ENCODE measurements around the gene IGFL2. TPM values are rescaled to one million over a fixed set of nuclear protein-coding genes. Genes with fewer than 3 reads are reported as not detected.
"Not testable (repeated sequence)": the region's sequence is repeated elsewhere in the genome, so short reads cannot be mapped to it uniquely, and the experiment has no call there.

The IGFL2 gene
- total RNA-seq, 1 donor from 2014 or later, result 0.23 TPM

DNA sequence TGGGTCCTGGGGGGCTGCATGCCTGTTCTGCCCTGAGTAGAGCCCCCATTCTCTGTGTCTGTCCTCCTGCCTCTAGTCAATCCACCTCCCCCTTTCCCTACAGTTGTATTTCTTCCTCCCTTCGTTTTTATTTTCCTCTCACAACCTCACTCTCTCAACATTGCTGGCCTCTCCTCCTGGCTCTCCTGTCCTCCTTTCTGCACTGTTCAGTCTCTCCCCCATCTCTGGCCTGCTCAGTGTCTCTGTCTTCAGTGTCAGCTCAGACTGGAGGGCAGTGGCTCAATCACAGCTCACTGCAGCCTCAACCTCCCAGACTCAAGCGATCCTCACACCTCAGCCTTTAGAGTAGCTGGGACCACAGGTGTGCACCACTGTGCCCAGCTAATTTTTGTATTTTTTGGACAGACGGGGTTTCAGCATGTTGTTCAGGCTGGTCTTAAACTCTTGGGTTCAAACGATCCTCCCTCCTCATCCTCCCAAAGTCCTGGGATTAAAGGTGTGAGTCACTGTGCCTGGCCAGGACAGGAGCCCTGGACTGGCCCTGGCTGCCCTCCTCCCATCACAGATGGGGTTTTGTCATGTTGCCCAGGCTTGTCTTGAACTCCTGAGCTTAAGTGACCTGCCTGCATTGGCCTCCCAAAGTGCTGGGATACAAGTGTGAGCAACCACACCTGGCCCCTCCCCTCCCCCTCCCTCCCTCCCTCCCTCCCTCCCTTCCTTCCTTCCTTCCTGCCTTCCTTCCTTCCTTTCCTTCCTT is 49.5 kb downstream of the IGFL2 start:
- intact Hi-C loops (cut with micrococcal nuclease), result no loop called here
- Mint-ChIP-seq H3K27ac (no peak overlapping the region), H3K27me3 (ENCODE audit: insufficient read depth) (peaks cover 17% of the 10 kb centered on the region), H3K4me1 (ENCODE audit: low read depth) (no peaks in the 10 kb centered on the region), H3K36me3 (ENCODE audit: low read depth) (no peaks in the 10 kb centered on the region), H3K9me3 (no peaks in the 10 kb centered on the region), H3K4me3 (no peak overlapping the region)
- no peak for DNase-seq (ENCODE audit: low spot score)

DNA sequence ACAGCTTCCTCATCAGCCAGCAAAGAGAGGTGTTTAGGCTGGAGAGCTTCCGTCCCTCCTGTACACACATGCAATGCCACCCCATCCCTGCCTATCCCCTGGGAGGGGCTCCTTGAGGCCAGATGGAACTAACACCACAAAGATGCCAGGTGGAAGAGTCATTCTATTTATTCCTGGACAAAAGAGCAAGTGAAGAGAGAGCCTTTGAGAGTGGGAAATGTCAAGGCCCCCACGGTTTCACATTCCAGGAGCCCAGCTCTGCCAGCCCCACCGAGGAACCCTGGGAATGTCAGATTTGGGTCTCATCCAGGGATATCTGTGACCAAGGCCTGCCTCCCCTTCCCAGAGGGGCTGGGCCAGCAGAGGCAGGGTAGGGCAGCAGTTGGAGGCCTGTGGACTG is 50.7 kb downstream of the IGFL2 start:
- intact Hi-C loops (cut with micrococcal nuclease), result no loop called here
- H3K36me3 Mint-ChIP-seq (ENCODE audit: low read depth), result no peaks in the 10 kb centered on the region
- no peak overlapping the region for H3K4me3 Mint-ChIP-seq
- H3K27me3 Mint-ChIP-seq (ENCODE audit: insufficient read depth), result peaks cover 17% of the 10 kb centered on the region
- no peaks in the 10 kb centered on the region for H3K4me1 Mint-ChIP-seq (ENCODE audit: low read depth)
- no peak for DNase-seq (ENCODE audit: low spot score)
- no peak overlapping the region for H3K27ac Mint-ChIP-seq
- H3K9me3 Mint-ChIP-seq, result no peaks in the 10 kb centered on the region

DNA sequence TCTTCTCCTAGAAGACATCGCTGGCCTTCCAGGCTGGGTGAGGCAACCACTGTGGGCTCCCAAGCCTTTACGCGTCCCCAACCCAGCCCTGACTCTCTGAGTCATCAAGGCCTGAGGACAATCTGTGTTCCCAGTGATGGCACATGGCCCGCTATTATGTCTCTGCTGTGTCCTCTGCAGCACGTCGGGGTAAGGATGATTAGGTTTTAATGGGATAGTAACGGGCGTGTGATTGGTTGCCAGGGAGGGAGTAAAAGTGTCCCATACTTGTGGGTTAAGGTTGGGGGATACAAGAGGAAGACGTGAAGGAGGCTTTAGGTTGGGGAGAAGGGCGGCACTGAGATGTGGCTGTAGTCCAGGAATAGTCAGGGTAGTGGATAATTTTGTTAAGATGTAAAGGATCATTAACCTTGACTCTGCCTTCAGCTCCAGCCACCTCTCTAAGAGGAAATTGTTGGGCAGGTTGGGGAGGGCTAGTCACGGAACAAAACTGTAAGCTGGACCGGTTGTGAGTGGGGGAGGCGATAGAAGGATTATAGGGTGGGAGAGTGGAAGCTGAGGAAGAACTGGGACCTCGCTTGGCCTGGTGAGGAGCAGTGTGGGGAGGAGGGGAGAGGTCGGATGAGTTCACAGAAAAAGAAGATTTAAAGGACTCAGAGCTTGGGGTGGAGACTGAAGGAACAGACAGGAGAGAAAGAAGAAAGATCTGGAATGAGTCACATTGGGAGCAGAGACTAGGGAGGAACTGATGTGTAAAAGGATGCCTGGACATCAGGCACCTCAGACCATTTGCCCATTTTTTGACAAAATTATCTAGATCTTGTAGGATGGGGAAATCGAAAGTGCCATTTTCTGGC is 53.6 kb downstream of the IGFL2 start:
- Mint-ChIP-seq H3K36me3 (ENCODE audit: low read depth) (no peaks in the 10 kb centered on the region), H3K27ac (no peak overlapping the region), H3K4me3 (no peak overlapping the region), H3K9me3 (no peaks in the 10 kb centered on the region), H3K27me3 (ENCODE audit: insufficient read depth) (peaks cover 17% of the 10 kb centered on the region), H3K4me1 (ENCODE audit: low read depth) (no peaks in the 10 kb centered on the region)
- DNase-seq (ENCODE audit: low spot score), result no peak
- intact Hi-C loops (cut with micrococcal nuclease), result no loop called here

DNA sequence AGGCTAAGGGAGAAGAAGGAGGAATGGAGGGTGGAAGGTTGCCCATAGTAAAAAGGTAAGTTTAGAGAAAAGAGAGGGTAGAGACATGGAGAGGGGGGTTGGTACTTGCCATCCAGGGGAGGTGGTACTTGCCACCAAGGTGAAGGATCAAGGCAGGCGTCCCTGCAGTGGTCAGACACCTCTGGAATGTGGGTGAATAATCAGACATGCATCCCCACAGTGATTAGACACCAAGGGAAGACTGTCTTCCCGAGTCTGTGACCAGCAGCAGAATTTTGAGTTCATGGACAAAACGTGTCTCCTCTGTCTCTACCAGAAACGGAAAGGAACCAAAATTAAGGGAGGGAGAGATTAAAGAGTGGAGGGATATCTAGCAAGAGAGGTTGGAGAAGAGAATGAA is 54.4 kb downstream of the IGFL2 start:
- Mint-ChIP-seq H3K36me3 (ENCODE audit: low read depth) (no peaks in the 10 kb centered on the region), H3K4me3 (no peak overlapping the region), H3K27ac (no peak overlapping the region), H3K27me3 (ENCODE audit: insufficient read depth) (peaks cover 11% of the 10 kb centered on the region), H3K4me1 (ENCODE audit: low read depth) (no peaks in the 10 kb centered on the region), H3K9me3 (no peaks in the 10 kb centered on the region)
- intact Hi-C loops (cut with micrococcal nuclease), result no loop called here
- DNase-seq (ENCODE audit: low spot score), result no peak

DNA sequence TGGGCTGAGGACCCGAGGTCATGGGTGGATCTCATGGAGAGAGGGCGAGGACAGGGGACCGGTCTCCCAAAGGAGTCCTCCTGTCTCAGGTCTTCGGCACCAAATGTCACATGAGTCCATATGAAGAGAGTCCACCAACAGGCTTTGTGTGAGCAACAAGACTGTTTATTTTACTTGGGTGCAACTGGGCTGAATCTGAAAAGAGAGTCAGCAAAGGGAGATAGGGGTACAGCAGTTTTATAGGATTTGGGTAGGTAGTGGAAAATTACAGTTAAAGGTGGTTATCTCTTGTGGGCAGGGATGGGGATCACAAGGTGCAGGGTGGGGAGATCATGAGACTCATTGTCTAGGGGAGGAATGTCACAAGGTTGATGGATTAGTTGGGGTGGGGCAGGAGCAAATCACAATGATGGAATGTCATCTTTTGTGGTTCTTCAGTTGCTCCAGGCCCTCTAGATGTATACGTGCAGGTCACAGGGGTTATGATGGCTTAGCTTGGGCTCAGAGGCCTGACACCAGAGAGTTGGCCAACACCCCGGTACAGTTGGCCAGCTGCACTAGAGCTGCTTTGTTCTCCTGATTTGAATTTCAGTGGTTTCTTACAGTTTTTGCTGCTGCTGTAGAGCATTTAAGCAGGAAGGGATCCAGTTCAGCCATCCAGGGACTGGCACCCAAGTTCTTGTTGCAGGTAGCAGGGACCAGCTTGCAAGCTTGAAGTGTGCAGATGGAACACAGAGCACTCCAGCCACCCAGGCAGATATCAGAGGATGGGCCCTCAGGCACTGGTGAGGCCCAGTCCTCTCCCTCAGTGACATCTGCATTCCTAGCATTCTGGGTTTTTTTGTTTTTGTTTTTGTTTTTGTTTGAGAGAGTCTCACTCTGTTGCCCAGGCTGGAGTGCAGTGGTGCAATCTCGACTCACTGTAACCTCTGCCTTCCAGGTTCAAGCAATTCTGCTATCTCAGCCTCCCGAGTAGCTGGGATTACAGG is 55.1 kb downstream of the IGFL2 start:
- H3K27ac Mint-ChIP-seq, result no peak overlapping the region
- no peaks in the 10 kb centered on the region for H3K36me3 Mint-ChIP-seq (ENCODE audit: low read depth)
- H3K4me1 Mint-ChIP-seq (ENCODE audit: low read depth), result no peaks in the 10 kb centered on the region
- intact Hi-C loops (cut with micrococcal nuclease), result no loop called here
- DNase-seq (ENCODE audit: low spot score), result no peak
- H3K27me3 Mint-ChIP-seq (ENCODE audit: insufficient read depth), result peaks cover 11% of the 10 kb centered on the region
- no peaks in the 10 kb centered on the region for H3K9me3 Mint-ChIP-seq
- no peak overlapping the region for H3K4me3 Mint-ChIP-seq

DNA sequence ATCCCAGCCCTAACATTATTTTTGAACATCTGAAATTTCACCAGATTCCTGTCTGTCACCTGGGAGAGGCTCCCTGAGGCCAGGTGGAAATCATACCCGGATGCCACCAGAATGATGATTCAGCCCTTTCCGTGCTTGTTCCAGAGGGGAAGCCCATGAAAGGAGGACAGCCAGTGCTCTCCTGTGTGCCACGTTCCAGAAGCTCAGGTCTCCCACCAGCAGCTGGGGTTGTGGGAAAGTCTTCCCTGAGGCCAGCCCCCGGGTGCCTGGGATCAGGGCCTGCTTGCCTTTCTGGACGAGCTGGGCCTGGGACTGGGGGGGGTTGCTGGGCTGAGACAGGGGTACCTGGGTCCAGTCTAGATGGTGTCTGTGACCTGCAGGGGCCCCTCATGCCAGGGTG is 56.0 kb downstream of the IGFL2 start:
- intact Hi-C loops (cut with micrococcal nuclease), result no loop called here
- H3K4me3 Mint-ChIP-seq, result no peak overlapping the region
- no peaks in the 10 kb centered on the region for H3K9me3 Mint-ChIP-seq
- H3K27me3 Mint-ChIP-seq (ENCODE audit: insufficient read depth), result peaks cover 10% of the 10 kb centered on the region
- H3K27ac Mint-ChIP-seq, result no peak overlapping the region
- H3K36me3 Mint-ChIP-seq (ENCODE audit: low read depth), result no peaks in the 10 kb centered on the region
- H3K4me1 Mint-ChIP-seq (ENCODE audit: low read depth), result peaks cover 7% of the 10 kb centered on the region
- DNase-seq (ENCODE audit: low spot score), result no peak

DNA sequence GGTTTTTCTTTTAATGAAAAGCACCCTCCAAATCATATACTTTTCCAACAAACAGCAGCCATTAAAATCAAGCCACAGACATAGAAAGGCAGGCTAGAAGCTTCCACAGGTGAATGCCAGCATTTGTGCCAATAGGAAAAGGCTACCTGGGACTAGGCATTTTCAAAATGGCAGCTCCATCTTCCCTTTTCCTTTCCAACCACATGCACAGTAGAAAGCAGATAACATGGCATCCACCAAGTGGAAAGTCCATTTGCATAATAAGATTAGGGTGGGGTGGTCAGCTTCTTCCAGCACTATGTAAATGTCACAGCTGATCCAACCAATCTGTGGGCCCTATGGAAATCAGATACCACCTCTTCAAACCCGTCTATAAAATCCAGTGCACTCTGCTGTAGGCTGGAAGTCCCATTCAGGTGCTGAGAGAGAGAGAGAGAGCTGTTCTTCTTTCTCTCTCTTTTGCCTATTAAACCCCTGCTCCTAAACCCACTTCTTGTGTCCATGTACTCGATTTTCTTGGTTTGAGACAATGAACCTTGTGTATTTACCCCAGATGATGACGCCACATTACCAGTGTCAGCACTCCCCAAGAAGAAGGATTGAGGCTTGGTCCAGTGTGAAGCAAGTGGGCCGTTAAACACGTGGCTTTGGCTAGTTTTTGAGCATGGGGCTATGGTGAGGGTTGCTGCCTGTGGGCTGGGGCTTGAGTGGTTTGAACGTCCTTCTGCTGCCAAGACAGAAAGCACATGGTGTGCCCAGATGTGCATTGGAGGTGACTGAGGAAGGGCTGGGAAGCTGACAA is 57.3 kb downstream of the IGFL2 start:
- H3K27me3 Mint-ChIP-seq (ENCODE audit: insufficient read depth), result peaks cover 10% of the 10 kb centered on the region
- no peaks in the 10 kb centered on the region for H3K9me3 Mint-ChIP-seq
- no peak for DNase-seq (ENCODE audit: low spot score)
- peaks cover 16% of the 10 kb centered on the region for H3K4me1 Mint-ChIP-seq (ENCODE audit: low read depth)
- H3K4me3 Mint-ChIP-seq, result no peak overlapping the region
- intact Hi-C loops (cut with micrococcal nuclease), result no loop called here
- no peak overlapping the region for H3K27ac Mint-ChIP-seq
- no peaks in the 10 kb centered on the region for H3K36me3 Mint-ChIP-seq (ENCODE audit: low read depth)

DNA sequence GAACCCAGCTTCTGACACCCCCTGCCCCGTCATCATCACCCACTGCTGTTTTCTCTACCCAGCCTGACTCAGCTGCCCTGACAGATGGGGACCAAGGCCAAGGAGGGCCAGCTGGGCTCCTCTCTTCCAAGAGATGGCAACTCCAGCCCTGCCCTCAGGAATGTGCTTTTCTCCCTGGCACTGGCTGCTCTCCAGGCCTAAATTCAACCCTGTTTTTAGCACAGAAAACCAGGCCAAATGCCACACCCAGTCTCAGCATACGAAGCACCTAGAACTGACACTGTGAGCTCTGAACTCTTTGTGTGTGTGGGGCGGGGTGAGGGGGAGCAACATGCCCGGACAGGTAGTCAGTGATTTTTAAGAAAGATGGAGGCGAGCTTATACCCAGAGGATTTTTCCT is 58.1 kb downstream of the IGFL2 start:
- no peaks in the 10 kb centered on the region for H3K9me3 Mint-ChIP-seq
- H3K27me3 Mint-ChIP-seq (ENCODE audit: insufficient read depth), result peaks cover 10% of the 10 kb centered on the region
- peaks cover 16% of the 10 kb centered on the region for H3K4me1 Mint-ChIP-seq (ENCODE audit: low read depth)
- H3K36me3 Mint-ChIP-seq (ENCODE audit: low read depth), result no peaks in the 10 kb centered on the region
- intact Hi-C loops (cut with micrococcal nuclease), result no loop called here
- no peak for DNase-seq (ENCODE audit: low spot score)
- no peak overlapping the region for H3K4me3 Mint-ChIP-seq
- no peak overlapping the region for H3K27ac Mint-ChIP-seq

DNA sequence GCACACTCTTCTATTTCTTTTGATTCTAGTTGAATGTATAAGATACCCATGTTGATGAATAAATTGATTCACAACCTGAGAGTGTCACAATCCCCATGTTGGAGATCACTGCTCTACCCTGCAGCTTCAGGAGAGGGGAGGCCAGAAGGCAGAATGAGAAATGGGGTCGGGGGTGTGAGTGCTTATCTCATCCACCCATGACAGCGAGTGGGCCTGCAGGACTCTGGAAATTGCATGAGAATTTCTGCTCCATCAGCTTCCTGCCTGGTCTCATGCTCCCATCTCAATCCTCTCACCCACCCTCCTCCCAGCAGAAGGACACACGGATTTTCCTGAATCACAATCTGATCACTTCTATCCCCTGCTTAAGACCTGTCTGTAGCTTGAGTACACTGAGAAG is 58.6 kb downstream of the IGFL2 start:
- H3K27me3 Mint-ChIP-seq (ENCODE audit: insufficient read depth), result peaks cover 5% of the 10 kb centered on the region
- H3K4me3 Mint-ChIP-seq, result no peak overlapping the region
- peaks cover 16% of the 10 kb centered on the region for H3K4me1 Mint-ChIP-seq (ENCODE audit: low read depth)
- H3K27ac Mint-ChIP-seq, result no peak overlapping the region
- intact Hi-C loops (cut with micrococcal nuclease), result no loop called here
- H3K36me3 Mint-ChIP-seq (ENCODE audit: low read depth), result no peaks in the 10 kb centered on the region
- DNase-seq (ENCODE audit: low spot score), result no peak
- H3K9me3 Mint-ChIP-seq, result no peaks in the 10 kb centered on the region

DNA sequence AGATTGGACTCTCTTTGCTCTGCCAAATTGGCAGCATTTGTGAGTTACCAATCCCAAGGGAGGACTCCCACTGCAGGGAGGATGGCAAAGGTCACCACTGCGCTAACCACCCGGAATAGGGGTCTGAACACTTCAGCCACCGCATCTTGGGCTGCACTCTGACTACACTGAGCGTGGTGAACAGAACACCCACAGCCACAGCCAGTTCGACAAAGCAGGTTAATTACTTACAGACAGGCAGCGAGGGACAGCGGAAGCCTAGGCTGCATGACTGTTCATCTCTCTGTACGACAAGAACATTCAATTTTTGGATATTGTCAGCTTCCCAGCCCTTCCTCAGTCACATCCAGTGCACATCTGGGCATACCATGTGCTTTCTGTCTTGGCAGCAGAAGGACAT is 59.8 kb downstream of the IGFL2 start:
- H3K36me3 Mint-ChIP-seq (ENCODE audit: low read depth); intact Hi-C loops (cut with micrococcal nuclease); H3K4me3 Mint-ChIP-seq: not testable (repeated sequence)

DNA sequence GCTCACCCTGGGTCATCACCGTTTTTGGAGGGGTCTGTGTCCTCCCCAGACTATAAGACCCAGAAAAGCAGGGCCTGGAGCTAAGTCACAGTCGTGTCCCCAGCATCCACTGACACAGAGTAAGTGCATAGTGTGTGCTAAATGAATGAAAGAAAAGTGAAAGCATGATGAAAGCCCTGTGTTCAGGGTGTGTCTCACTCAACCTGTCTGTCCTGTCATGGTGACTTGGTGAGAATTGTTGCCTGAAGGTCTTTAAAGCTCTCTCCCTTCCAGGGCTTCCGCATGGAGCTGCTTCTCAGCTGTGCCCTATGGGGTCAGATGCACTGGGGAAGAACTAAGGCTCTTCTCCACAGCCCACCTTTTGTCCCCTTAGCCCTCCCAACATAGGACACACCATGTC is 61.0 kb downstream of the IGFL2 start:
- no peak overlapping the region for H3K27ac Mint-ChIP-seq
- no peak for DNase-seq (ENCODE audit: low spot score)
- H3K27me3 Mint-ChIP-seq (ENCODE audit: insufficient read depth), result peaks cover 5% of the 10 kb centered on the region
- H3K9me3 Mint-ChIP-seq, result no peaks in the 10 kb centered on the region
- peaks cover 16% of the 10 kb centered on the region for H3K4me1 Mint-ChIP-seq (ENCODE audit: low read depth)
- intact Hi-C loops (cut with micrococcal nuclease), result no loop called here
- no peaks in the 10 kb centered on the region for H3K36me3 Mint-ChIP-seq (ENCODE audit: low read depth)
- H3K4me3 Mint-ChIP-seq, result no peak overlapping the region

More for the DNA sequence above, 59.8 kb downstream of the IGFL2 start:
- not testable (repeated sequence) for DNase-seq (ENCODE audit: low spot score); H3K9me3 Mint-ChIP-seq; H3K27me3 Mint-ChIP-seq (ENCODE audit: insufficient read depth); H3K27ac Mint-ChIP-seq
- peaks cover 16% of the 10 kb centered on the region for H3K4me1 Mint-ChIP-seq (ENCODE audit: low read depth)

DNA sequence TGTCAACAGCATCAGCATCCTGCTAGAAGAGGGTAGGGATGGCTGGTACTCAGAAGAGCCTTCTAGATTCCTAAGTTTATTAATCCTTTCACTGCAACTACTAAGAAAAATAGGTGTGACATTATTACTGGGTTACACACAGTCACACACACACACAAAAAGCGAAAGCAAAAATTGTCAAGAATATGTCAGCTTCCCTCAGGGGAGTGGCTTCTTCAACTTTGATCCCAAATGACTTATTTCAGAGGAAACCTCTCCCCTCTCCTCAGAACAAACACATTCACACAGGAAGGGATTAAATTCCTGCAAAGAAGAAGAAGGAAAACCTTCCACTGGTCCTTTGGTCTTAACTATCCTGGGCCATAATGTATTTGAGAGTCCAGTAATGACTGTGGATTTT is 61.4 kb downstream of the IGFL2 start:
- Mint-ChIP-seq H3K4me3 (no peak overlapping the region), H3K4me1 (ENCODE audit: low read depth) (peaks cover 16% of the 10 kb centered on the region), H3K27me3 (ENCODE audit: insufficient read depth) (peaks cover 5% of the 10 kb centered on the region), H3K27ac (no peak overlapping the region), H3K36me3 (ENCODE audit: low read depth) (no peaks in the 10 kb centered on the region), H3K9me3 (no peaks in the 10 kb centered on the region)
- DNase-seq (ENCODE audit: low spot score), result no peak
- intact Hi-C loops (cut with micrococcal nuclease), result no loop called here
